Motor neuron (in vitro differentiated cells): ENCODE results near the gene SPDEF. TPM values are rescaled to one million over a fixed set of nuclear protein-coding genes. Genes with fewer than 3 reads are reported as not detected.

ENCODE experiments used
- ATAC-seq, 8 experiments: fragments of 200-7000 bp; cut with Tn5 transposase; replicated peaks in 6 of 8; 2 replicates each; pipeline ENCODE4 v1.8.0; 2021; ENCODE audit warnings: mild to moderate bottlenecking in 8 of 8, moderate library complexity in 8 of 8
- H3K27ac ChIP-seq, 2 donors: fragments of 250-450 bp; sonication (Bioruptor Pico); 2 replicates each; pipeline ENCODE4 v1.9.0; 2021; ENCODE audit warnings: antibody characterized with exemption in 2 of 2, mild to moderate bottlenecking in 2 of 2, moderate library complexity in 1 of 2
- H3K4me1 ChIP-seq, 2 donors: fragments of 250-450 bp; sonication (Bioruptor Pico); replicated peaks in 1 of 2; 2 replicates each; pipeline ENCODE4 v1.6.1; 2021; ENCODE audit warnings: antibody characterized with exemption in 2 of 2, mild to moderate bottlenecking in 2 of 2, moderate library complexity in 1 of 2
- H3K4me3 ChIP-seq, 5 donors: fragments of 250-450 bp; sonication (Bioruptor Pico); 2 replicates each; pipeline ENCODE4 v1.9.0; 2021; ENCODE audit warnings: antibody characterized with exemption in 5 of 5, mild to moderate bottlenecking in 5 of 5, moderate library complexity in 4 of 5
- WGBS, 10 experiments: fragments of 450-650 bp; shearing (Covaris generic); methylation state at CpG; one replicate each; pipeline ENCODE4 v1.0.0; 2022; 5-methylcytosine and 5-hydroxymethylcytosine counted together
- in situ Hi-C, 9 experiments: fragments of 400-800 bp; cut with MboI; loops; one replicate each; pipeline ENCODE4 v1.15.0; 2021; ENCODE audit warnings: low sequenced_read_pairs in 9 of 9, low pct_unique_long_range_greater_than_20kb in 2 of 9; ENCODE audit not compliant: unreplicated experiment in 9 of 9
- total RNA-seq, 8 experiments: library from RNA; unstranded; fragments of 300-600 nt; gene quantifications; 2 replicates each; pipeline versions ENCODE4 v1.2.3 to v1.2.4, GENCODE V29; 2022

The SPDEF gene
- total RNA-seq, 8 experiments from 2014 or later, result 0.13 to 0.57 (median 0.37) TPM; not detected in 2

DNA sequence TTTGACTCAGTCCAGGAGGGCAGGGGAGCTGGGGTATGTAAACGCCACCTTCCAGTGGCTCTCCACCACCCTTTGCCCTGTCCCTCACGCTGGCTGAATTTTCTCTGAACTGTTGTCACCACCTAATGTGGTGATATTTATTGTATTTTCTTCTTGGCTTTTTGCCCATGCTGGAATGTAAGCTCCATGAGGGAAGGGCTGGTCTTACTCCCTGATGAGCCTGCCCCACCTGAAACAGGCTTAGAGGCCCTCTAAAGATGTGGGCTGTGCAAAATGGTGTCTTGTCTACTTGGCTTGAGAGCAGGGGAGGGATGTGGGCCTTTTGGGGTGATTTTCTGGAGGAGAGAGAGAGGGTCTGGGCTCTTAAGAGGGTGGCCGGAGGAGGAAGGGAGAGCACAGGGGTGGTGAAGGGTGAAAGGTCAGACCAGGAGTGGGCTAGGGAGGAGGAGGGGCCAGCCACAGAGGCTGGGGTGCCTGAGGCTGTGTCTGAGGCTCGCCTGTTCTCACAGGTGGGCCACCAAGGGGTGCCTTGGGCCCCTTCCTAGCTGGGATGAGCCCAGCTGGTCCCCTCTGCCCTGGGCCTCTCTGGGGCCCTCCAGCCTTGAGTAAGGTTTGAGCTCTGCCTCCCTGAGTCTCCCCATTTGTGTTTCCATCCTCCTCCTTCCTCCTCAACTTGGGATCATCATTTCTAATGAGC, 37.3 kb downstream of the SPDEF start:
- no peak for ATAC-seq
- Histone ChIP-seq H3K27ac (no peak overlapping the region), H3K4me1 (peaks cover 20 to 24% of the 10 kb centered on the region in 2 donors), H3K4me3 (no peak overlapping the region)
- in situ Hi-C loops, result no loop called here
- WGBS, 10 experiments, result 29 to 93% (median 43%) methylated on average over 1 to 2 of the region's 4 CpGs; no CpG with 5 or more reads in 5 of the 10 experiments

DNA sequence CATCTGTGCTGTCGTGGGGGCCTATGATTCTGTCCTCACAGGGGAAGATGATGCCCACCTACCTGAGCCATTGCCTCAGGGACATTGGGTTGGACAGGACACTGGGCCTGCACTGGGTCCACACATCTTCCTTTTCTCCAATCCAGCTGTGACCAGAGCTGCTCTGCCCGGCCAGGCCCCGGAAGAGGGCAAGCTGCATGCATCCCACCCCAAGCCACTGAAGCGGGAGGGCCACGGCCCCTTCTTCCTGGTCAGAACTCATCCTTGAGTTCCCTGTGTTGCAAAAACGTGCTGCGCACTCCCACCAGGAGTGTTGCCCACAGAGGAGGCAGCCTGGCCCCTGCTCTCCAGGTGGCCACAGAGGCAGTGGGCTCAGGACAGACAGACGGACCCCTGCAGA, 38.2 kb downstream of the SPDEF start:
- no peak overlapping the region for H3K4me3 ChIP-seq
- no peak overlapping the region for H3K27ac ChIP-seq
- peaks cover 28 to 33% of the 10 kb centered on the region in 2 donors for H3K4me1 ChIP-seq
- no peak for ATAC-seq
- WGBS, 10 experiments, result 0 to 60% (median 33%) methylated on average over 1 of the region's 8 CpGs; no CpG with 5 or more reads in 7 of the 10 experiments
- in situ Hi-C loops, result no loop called here

DNA sequence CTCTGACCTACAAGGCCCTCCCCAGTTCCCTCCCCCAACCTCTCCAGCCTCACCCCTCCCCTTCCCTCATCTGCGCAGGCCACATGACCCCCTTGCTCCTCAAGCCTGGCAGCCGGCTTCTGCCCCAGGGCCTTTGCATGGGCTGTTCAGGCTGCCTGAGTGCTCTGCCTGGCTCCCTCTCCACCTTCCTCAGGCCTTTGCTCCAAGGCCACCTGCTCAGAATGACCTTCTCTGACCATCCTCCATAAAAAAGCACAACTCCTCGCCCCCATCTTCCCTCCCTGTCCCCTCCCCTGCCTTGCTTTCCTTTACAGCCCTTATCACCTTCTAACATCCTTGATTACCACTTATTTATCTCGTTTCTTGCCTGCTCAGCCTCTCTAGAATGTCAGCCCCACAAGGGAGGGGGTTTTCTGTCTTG, 38.7 kb downstream of the SPDEF start:
- Histone ChIP-seq H3K4me1 (peaks cover 33 to 38% of the 10 kb centered on the region in 2 donors), H3K4me3 (no peak overlapping the region), H3K27ac (no peak overlapping the region)
- ATAC-seq, result no peak
- in situ Hi-C loops, result no loop called here
- 20 to 67% methylated on average over 1 of the region's 4 CpGs; no CpG with 5 or more reads in 8 of the 10 experiments for WGBS, 10 experiments

DNA sequence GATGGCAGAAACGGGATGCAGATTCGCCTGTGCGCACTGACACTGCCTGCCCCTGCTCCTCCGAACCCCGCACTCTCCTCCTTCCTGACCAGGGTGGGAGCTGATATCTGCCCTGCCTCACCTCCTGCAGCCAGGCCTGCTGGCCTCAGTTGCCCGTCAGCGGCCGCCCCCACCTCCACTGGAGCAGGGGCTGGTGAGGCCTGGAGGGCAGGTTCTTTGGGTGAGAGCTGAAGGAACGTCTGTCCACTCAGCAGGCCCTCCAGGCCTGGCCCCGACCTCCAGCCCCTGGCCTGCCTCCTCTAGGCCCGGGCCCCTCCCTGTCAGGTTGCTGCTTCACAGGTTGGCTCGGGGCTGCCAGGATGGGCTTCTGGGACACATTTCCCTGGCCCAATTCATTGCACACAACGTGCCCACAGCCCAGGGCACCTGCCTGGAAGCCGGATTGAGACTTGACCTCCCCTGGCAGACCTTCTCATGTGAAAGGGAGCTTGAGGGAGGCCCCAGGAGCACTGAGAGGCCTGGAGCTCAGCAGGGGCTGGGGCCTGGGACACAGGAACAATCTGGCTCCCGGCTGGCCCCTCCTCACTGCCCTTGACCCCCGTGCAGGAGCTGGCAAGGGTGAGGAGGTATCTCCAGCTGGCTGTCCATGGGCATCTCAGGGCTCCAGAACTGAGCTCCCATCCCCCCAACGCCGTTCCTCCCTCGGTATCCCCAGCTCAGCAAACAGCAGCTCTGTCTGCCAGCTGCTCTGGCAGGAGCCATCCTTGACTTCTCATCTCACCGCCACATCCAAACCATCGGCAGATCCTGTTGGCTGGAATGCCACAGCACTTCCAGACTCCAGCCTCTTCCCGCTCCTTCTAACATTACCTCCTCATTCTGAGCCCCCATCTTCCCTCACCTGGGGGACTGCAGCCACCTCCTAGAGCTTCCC, 39.5 kb downstream of the SPDEF start:
- ATAC-seq, result no peak
- 42 to 100% (median 81%) methylated on average over 1 to 13 of the region's 22 CpGs; no CpG with 5 or more reads in 5 of the 10 experiments for WGBS, 10 experiments
- Histone ChIP-seq H3K4me3 (no peak overlapping the region), H3K27ac (no peak overlapping the region), H3K4me1 (peaks cover 36 to 43% of the 10 kb centered on the region in 2 donors)
- in situ Hi-C loops, result no loop called here

DNA sequence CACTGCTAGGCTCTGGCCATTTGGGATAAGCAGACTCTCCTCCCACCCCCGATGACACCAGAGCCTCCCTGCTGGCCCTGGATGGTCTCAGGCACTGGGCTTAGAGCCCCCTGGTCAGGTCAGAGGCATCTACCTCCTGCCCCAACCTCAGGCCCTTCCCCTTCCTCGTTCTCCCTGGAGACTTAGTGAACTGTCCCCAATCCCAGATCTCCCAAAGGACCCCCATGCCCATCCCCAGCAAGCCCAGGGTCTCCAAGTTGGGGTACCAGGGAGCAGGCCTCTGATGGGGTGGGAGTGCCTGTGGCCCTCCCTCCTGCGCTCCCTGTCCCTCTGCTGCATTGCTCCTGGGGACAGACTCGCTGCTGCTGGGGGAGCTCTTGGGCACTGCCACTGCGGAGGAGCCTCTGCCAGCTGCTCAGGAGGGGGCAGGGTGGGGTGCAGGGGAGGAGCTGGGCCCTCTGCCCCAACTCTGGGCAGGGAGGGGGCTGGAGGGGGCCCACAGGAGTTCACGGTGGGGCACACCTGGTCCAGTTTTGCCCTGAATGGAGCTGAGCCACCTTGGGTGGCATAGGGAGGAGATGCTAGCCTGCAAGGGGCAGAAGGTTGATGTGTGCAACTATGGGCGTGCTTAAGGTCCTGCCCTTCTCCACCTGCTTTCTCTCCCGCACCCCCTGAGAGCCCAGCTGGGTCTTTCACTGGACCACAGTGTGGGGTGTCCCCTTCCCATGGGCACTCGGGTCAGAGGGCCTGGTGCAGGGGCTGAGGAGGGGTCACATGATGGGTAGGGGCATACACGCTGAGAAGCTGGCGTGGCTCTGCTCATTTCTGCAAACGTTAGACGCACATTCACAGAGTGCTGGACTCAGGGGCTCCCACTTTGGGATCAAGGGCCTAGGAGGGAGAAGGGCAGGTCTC, 40.4 kb downstream of the SPDEF start:
- 11 to 93% methylated on average over 1 to 3 of the region's 13 CpGs; no CpG with 5 or more reads in 8 of the 10 experiments for WGBS, 10 experiments
- H3K4me1 ChIP-seq, result peaks cover 36 to 43% of the 10 kb centered on the region in 2 donors
- in situ Hi-C loops, result no loop called here
- H3K4me3 ChIP-seq, result no peak overlapping the region
- ATAC-seq, result no peak
- no peak overlapping the region for H3K27ac ChIP-seq

DNA sequence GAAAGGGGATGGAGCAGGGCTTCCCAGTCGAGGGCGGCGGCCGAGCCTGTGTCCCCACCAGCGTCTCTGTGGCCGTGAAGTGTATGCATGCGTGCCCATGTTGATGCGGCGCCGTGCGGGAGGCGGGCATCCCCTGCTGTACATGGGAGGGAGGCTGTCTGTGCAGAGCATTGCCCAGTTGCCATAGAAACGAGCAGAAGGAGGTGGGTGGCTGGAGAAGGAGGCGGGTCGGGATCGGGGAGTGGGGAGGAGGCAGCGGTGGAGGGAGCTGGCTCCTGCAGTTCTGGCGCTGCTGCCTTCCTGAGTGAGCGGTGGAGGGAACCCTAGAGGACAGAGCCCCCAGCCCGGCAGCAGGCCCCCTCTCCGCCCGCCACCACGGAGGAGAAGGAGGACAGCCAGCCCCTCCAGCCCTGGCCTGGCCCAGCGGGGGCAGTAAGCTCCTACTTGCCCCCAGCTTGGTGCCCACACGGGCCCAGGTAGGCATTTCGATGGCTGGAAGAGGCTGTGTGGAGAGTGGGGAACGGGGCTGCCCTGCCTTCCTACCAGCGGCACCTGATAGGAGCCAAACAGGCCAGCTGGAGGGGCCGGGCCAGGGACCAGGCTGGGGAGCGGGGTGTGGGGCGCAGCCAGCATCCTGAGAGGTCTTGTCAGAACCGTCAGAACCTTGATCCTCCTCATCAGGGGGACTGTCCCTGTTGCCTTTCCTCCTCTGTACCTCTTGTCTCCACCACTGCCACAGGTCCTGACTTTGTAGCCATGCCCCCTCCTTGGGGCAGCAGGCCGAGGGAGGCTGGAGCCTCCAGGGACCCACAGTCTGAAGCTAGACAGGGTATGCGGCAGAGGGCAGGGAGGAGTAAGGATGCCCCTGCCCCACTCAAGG, 41.3 kb downstream of the SPDEF start:
- Histone ChIP-seq H3K4me1 (peaks cover 36 to 43% of the 10 kb centered on the region in 2 donors), H3K4me3 (peak overlapping the region; percentile 11 to 28 (median 19)), H3K27ac (peak overlapping the region; percentile 46 to 64)
- ATAC-seq, result peak; percentile 79 to 97 (median 96)
- WGBS, 10 experiments, result 0 to 37% (median 23%) methylated on average over 1 to 16 of the region's 34 CpGs; no CpG with 5 or more reads in 5 of the 10 experiments
- in situ Hi-C loops, result no loop called here

DNA sequence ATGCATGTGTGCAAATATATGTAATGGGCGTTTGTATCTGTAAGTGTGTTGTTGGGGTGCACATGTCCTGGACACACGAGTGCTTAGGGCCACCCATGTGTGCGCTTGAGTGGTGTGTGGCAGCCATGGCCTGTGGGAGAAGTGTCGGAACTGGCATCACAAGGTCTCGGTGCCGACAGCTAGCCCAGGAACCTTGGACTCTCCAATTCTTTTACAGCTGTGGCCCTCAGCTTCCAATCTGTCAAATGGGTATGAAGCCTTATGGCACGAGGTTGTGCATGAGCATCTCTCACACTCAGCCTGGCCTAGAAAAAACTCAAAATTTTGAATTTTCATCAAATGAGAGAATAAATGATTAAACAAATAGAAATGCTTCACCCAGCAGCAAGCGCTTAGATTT, 42.0 kb downstream of the SPDEF start:
- Histone ChIP-seq H3K27ac (peak overlapping the region; percentile 11), H3K4me3 (no peak overlapping the region), H3K4me1 (peaks cover 36 to 43% of the 10 kb centered on the region in 2 donors)
- ATAC-seq, result no peak
- 40 to 100% (median 88%) methylated on average over 1 to 8 of the region's 8 CpGs; no CpG with 5 or more reads in 2 of the 10 experiments for WGBS, 10 experiments
- in situ Hi-C loops, result no loop called here

DNA sequence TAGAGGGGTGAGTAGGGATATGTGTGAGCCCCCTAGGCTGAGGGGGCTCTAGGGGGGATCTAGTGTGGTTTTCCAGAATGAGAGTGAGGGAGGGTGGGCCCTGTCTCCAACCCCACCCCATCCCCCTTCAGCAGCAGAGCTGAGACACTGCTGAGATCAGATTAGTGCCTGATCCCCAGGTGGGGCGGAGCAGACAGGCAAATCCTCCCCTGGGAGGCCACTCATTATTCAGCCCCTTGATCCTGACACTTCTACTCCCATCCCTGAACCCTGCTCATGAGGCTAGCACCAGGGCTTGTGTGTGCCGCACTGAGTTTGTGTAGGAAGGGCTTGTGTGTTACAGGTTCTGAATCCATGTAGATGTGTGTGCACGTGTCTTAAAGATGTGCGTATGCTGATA, 42.5 kb downstream of the SPDEF start:
- in situ Hi-C loops, result no loop called here
- H3K27ac ChIP-seq, result peak overlapping the region in 1 of 2 donors; percentile 11
- no peak overlapping the region for H3K4me3 ChIP-seq
- 90 to 100% methylated on average over 1 to 2 of the region's 4 CpGs; no CpG with 5 or more reads in 8 of the 10 experiments for WGBS, 10 experiments
- ATAC-seq, result peak in 3 of 8 experiments; percentile 9 to 35 (median 14)
- H3K4me1 ChIP-seq, result peaks cover 36 to 43% of the 10 kb centered on the region in 2 donors

DNA sequence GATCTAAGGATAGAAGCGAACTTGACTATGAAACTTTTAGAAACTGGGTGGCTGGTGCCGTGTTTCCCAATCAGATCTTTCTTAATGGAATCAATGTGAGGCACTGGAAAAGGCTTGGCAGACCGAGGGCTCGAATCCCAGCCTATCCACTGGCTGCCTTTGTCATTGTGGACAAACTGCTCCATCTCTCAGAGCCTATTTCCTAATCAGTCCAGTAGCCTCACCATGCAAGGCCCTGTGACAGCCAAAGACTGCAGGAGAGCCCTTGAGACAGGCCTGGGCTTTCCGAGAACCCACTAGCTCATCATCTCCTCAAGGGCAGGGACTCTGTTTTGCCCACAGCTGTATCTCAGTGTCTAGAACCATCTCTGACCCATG, 43.4 kb downstream of the SPDEF start:
- ATAC-seq, result no peak
- peaks cover 36 to 43% of the 10 kb centered on the region in 2 donors for H3K4me1 ChIP-seq
- in situ Hi-C loops, result no loop called here
- H3K27ac ChIP-seq, result peak overlapping the region in 1 of 2 donors; percentile 12
- no peak overlapping the region for H3K4me3 ChIP-seq
- 34 to 100% (median 86%) methylated on average over 1 to 4 of the region's 5 CpGs; no CpG with 5 or more reads in 4 of the 10 experiments for WGBS, 10 experiments

DNA sequence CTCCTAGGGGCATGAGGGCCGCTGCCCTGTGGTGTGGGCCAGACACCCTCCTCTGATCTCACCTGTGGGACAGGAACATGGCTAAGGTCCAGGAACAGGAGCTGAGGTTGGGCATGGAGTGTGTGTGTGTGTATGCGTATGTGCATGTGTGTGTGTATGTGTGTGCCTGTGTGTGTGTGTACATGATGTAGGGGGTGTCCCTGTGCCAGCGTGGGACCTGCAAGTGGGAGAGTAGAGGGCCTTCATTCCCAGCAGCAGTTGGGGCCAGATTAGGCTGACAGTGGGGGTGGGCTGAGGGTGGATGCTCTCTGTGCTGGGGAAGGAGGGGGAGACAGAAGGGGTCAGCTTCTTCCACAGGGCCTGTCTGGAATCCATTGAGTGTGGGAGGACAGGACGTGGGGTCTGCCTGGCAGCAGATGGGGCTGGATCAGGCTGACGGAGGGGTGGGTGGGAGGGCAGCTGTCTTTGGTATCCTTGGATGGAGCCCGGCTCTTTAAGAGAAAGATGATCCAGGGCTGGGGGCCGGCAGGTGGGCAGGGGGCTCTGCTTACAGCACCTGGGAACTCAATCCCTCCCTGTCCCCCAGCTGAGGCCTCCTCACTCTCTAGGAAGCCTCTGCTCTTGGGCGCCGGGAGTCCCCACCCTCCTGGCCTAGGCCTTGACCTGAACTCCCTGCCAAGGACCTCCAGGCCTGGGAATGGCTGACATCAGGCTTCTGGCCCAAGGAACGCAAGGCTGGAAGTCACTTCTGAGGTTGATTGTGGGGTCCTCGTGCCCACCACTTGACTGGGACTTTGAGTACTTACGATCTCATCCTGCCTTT, 44.0 kb downstream of the SPDEF start:
- H3K4me1 ChIP-seq, result peaks cover 36 to 43% of the 10 kb centered on the region in 2 donors
- peak in 1 of 8 experiments; percentile 45 for ATAC-seq

More for the DNA sequence above, 44.0 kb downstream of the SPDEF start:
- Histone ChIP-seq H3K4me3 (no peak overlapping the region), H3K27ac (no peak overlapping the region)
- 0 to 56% methylated on average over 1 to 6 of the region's 12 CpGs; no CpG with 5 or more reads in 8 of the 10 experiments for WGBS, 10 experiments
- in situ Hi-C loops, result no loop called here
